CD4-positive, alpha-beta T cell treated with Interleukin-1 beta for 1 hour (primary cell): ENCODE measurements around the gene ARHGAP31.
"Not testable (repeated sequence)": the region's sequence is repeated elsewhere in the genome, so short reads cannot be mapped to it uniquely, and the experiment has no call there.

ENCODE experiments used
- DNase-seq, 2 donors: peaks; one replicate each; pipeline ENCODE4 v3.0.0-alpha.2; 2020 to 2022

Gene ARHGAP31, protein sequence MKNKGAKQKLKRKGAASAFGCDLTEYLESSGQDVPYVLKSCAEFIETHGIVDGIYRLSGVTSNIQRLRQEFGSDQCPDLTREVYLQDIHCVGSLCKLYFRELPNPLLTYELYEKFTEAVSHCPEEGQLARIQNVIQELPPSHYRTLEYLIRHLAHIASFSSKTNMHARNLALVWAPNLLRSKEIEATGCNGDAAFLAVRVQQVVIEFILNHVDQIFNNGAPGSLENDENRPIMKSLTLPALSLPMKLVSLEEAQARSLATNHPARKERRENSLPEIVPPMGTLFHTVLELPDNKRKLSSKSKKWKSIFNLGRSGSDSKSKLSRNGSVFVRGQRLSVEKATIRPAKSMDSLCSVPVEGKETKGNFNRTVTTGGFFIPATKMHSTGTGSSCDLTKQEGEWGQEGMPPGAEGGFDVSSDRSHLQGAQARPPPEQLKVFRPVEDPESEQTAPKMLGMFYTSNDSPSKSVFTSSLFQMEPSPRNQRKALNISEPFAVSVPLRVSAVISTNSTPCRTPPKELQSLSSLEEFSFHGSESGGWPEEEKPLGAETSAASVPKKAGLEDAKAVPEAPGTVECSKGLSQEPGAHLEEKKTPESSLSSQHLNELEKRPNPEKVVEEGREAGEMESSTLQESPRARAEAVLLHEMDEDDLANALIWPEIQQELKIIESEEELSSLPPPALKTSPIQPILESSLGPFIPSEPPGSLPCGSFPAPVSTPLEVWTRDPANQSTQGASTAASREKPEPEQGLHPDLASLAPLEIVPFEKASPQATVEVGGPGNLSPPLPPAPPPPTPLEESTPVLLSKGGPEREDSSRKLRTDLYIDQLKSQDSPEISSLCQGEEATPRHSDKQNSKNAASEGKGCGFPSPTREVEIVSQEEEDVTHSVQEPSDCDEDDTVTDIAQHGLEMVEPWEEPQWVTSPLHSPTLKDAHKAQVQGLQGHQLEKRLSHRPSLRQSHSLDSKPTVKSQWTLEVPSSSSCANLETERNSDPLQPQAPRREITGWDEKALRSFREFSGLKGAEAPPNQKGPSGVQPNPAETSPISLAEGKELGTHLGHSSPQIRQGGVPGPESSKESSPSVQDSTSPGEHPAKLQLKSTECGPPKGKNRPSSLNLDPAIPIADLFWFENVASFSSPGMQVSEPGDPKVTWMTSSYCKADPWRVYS (N-terminal part only)

DNA sequence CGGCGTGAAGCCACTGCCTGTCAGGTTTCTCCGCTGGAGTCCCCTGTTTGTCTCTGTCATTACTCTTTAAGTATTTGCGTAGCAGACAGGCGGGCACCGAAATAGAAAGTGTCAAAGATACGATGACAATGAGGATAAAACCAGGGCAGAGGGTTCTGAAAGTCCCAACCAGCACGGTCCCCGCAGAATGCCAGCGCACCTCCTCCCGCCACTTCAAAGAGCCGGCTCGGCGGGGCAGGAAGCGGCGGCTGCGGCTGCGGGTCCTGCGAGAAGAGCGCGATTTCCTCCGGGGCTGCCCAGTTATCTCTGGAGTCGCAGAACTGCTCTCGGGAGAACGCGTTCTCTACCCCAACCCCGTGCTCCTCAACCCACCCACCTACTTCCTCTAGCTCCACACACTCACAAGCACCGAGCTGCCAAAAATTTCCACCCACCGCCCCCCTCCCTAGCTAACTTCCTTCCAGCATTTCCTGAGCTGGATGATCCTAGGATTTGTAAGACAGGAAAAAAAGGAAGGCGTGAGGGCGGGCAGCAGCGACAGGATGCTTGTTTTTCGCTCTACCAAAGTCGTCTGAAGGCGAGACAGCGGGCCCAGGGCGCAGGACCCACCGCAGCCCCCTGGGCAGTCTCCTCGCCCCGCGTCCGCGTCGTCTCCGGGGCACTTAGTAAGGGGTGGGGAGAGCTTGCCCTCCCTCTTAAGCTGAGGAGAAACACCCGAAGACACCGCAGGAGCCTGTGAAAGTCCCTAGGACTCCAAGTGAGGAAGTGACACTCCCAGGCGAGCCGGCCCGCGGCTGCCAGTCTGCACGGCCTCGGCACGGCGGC lies at the start of gene ARHGAP31:
TSS of gene ARHGAP31 (plus strand) at position 513 of the 825 bp plus-strand sequence. CDS start 522 bp downstream, outside the sequence.
- DNase-seq, result peak; percentile 88 to 89

DNA sequence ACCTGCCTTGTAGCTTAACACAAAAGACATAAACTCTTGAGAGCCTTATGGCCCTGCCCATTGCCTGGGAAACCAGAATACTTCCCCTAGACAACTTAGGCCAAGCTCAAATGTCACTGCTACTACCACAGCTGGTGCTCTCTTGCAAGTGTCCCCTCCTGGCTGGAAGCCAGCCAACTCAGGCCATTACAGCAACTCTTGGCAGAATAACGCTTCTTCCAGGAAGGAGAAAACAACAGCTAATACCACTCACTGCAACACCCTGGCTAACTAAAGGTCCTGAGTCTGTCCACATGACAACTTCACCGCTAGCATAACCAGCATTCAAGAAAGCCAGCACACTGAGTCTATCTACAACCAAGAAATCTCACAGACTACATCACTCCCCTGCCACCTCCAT lies 48.4 kb upstream of the ARHGAP31 start:
- DNase-seq, result no peak

DNA sequence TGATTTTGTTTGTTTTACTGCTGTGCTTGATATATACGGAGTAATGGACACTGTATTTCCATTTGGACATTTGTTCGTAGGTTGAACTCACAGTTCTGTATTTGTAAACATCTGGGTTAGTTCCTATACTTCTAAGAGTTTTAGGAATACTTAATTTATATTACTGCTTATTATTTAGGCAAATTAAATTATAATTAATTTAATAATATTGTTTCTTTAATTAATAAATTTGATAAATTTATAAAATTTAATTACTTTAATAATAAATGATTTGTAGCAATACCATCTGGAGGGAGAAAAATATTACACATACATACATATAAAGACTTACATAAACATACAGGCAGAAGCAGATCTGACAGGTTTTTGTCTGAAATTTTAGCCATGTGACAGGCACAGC lies 39.0 kb upstream of the ARHGAP31 start:
- no peak for DNase-seq

DNA sequence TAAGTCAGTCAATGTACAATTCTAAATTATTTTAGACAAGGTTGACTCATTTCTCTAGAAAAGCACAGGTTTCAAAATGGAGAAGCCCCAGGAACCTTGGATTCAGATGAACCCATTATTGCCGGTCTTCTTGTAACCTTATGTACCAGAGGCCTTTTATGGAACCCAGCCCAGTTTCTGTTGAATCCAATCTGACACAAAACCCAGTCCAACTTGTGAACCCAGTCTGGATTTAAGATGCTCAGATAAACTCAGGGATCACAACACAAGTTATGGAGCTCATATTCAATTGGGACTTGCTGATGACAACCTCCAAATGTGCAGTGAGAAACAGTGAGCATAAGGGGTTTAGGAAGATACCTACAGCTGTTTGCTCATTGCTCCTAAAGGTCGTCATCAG lies 37.1 kb upstream of the ARHGAP31 start:
- DNase-seq, result no peak

DNA sequence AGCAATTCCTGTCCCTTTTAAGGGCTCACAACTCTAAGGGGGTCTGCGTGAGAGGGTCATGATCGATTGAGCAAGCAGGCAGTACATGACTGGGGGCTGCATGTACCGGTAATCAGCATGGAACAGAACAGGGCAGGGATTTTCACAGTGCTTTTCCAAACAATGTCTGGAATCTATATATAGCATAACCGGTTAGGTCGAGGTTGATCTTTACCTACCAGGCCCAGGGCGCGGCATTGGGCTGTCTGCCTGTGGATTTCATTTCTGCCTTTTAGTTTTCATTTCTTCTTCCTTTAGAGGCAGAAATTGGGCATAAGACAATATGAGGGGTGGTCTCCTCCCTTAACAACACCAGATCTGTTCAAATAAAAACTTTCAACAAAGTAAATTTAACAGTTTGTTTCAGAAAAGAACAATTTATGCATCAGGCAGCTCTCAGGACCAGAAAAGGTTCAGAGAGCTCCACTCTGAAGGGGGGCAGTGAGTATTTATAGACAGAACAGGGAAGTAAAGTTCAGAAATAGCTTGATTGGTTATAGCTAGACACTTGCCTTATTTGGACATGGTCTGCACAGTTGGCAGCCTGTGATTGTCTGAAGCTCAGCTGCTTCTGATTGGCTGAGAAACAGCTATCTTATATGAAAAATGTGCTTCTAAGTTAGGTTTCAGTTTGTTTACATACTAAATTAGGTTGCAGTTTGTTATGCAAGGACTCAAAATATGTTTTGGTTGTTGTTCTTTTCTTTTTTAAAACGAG lies 36.4 kb upstream of the ARHGAP31 start:
- no peak for DNase-seq

DNA sequence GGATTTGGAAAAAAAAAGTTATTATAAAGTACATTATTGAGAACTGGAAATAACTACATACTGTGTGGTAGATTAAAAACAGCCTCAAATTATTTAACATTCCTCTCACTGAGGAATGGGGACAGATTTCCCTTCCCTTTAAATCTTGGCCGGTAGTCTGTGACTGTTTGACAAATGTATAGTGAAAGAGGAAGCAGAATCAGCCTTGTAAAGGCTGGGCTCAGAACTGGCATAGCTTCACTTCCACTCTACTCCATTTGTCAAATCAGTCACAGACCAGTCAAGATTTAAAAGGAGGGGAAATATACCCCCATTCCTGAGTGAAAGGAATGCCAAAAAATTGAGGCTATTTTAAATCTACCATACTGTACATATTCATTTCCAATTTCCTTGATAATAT lies 35.3 kb upstream of the ARHGAP31 start:
- no peak for DNase-seq

DNA sequence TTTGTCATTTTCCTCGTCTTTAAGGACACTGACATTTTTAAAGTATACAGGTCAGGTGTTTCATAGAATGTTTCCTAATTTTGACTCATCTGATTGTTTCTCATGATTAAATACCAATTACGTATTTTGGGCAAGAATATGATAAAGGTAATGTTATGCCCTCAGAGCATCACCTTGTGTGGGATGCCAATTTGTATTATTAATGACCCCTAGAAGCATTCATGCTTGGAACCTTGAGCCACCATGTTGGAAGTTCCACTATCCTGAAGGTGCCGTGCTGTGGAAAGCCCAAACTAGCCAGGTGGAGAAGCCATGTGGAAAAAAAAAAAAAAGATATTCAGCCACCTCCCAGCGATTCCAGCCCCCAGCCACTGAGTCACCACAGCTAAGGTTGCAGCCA lies 34.4 kb upstream of the ARHGAP31 start:
- no peak for DNase-seq

DNA sequence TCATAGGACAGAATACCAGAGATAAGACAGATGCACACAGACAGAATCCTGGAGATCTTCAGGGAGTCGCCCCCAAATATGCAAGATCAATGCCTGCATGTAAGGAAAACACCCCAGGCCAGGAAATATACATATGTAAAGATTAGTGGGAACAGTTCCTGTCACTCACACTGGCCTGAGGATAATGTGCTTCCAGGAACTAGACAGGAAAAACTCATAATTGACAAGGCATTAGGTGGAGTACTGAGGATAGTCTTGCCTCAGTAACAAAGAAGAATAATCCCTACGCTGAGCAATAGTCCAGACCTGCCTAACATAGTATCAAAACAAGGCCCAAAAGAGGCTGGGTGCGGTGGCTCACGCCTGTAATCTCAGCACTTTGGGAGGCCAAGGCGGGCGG lies 33.1 kb upstream of the ARHGAP31 start:
- DNase-seq, result no peak

DNA sequence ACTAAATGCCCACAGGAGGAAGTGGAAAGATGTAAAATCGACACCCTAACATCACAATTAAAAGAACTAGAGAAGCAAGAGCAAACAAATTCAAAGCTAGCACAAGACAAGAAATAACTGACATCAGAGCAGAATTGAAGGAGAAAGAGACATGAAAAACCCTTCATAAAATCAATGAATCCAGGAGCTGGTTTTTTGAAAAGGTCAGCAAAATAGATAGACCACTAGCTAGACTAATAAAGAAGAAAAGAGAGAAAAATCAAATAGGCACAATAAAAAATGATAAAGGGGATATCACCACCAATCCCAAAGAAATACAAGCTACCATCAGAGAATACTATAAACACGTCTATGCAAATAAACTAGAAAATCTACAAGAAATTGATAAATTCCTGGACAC lies 24.0 kb upstream of the ARHGAP31 start:
- DNase-seq, result not testable (repeated sequence)

DNA sequence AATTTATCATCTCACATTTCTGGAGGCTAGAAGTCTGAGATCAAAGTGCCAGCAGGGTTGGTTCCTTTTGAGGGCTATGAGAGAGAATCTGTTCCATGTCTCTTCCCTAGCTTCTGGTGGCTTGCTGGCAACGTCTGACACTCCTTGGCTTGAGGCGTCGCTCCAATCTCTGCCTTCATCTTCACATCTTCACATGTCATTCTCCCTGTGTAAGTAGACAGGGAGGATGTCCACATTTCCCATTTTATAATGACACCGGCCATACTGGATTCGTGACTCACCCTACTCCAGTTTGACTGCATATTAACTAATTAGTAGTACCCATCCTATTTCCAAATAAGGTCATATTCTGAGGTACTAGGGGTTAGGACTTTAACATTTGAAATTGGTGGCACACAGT lies 17.5 kb upstream of the ARHGAP31 start:
- DNase-seq, result no peak

DNA sequence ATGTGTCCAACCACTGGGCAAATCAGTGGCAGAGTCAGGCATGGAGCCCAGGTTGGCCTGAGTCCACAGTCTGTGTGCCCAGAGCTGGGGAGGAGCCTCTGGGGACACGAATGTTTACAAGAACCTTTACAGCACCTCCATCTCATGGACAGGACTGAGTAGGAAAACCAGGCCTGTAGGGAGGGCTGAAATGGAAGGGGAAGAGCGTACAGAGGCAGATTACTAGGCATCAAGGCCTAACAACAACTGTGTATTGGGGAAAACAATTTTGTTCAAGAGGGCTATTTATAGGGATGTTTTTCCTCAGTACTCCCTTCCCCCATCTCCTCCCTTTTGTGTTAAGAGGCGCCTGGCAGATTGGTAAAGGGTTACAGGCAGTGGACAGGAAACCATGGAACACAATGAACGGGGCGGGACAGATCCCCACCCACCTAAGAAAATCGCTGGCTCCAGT lies 15.1 kb upstream of the ARHGAP31 start:
- no peak for DNase-seq

DNA sequence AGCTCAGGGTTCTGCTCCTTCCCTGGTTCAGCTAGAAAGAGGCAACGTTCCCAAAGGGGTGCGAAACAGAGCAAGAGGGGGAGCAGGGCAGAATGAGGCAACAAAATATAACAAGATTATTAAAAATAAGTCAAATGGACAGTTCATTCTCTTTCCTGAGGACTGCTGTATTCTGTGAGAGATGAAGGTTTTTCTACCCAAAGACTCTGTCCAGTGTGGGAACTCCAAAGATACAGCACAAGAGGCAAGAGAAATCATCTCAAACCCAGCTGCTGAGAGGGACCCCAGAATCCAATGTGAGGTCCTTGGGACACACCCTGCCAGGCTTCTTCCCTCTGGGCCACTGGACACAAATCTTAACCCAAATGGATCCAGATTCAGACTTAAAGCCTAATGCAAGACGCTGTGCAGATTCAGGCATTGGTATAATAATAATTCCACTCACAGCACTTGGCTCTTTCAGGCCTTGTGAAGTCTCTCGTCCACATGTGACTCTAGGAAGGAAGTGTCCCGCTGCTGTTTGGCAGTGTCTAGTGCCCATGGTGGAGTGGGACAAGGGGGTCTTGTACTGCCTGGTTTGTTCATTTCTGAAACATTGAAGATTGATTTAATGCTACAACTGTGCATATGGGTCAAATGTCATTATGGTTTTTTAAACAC lies 14.5 kb upstream of the ARHGAP31 start:
- no peak for DNase-seq

DNA sequence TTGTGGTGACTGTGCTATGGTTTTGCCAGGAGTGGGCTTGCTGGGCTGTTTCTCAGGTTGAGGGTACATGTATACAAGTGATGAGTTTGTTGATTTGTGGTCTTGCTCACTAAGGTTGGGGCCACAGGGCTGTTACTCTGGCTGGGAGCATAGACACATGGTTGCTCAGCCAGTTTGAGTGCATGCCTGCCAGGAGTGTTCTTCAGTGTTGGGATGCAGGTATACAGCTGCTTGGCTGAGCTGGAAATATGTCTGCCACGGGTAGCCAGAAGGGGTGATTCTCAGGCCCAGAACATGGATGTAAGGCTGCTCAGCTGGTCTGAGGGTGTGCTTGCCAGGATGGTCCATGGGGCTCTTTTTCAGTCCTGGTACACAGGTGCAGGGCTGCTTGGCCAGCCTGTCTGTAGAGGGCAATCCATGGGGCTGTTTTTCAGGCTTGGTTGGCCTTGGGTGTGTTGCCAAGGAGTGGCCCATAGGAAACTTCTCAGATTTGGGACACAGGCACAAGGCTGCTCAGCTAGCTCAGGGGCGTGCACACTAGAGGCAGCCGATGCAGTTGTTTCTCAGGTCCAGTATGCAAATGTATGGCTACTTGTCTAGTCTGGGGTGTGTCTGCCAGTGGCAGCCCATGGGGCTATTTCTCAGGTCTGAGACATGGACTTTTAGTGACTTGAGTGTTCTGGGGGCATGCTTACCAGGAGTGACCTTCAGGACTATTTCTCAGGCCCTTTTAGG lies 5.3 kb upstream of the ARHGAP31 start:
- no peak for DNase-seq

DNA sequence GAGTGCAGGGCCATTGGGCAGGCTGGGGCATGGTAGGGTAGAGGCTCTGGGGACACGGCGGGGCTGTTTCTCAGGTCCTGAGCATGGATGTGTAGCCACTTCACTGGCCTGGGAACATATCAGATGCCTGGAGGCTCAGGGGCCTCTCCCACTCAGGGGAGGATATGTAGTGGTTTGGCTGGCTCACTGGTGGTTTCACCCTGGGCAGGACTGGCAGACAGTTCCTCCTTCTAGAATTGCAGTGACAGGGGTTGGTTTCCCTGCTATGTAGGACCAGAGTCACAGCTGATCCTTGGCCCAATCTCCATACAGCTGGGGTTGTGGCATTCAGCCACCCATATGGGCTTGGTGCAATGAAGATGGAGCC lies 4.8 kb upstream of the ARHGAP31 start:
- peak in 1 of 2 donors; percentile 24 for DNase-seq

DNA sequence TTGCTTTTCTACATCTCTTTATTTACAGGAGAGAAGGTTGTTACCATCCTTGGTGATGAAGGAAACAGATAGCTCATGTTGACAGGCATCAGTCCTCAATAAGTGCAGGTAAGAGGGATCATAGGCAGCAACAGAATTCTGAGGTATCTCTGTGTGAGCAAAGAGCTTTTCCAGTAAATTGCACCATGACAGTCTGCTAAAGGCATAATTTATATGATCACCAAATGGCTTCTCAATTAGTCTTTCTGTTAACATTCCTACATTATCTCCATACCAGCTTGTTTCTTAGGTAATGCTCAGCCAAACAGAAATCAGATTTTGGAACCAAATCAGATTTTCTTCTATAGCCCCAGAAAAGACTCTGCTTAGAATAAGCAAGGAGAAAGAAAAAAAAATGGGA lies 3.6 kb upstream of the ARHGAP31 start:
- no peak for DNase-seq

DNA sequence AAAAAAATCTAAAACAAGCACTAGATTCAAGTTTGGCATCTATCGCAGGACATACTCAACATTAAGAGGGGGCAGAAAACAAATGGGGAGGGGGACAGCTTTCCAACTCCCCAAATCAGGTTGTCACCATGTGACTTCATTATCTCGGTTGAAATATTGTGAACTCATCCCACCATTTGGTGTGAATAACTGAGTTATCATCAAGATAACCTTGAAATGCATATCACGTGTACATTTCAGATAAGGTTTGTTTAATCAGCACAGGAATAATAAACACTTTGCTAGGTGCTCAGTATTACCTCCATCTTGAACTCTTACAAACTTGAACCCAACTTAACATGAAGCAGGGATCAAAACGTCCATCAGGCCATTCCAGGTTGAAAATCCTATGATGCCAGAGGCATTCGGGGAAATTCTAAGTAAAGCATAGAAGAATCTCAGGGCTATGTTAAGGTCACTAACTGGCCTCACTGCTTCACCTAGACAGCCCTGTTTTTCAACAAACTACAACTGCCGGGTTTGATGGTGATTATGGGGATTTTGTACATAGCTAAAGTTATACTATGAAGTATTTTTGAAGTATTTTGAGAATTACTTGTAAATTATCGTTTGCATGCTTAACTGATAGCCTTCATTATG lies 3.0 kb upstream of the ARHGAP31 start:
- DNase-seq, result no peak

DNA sequence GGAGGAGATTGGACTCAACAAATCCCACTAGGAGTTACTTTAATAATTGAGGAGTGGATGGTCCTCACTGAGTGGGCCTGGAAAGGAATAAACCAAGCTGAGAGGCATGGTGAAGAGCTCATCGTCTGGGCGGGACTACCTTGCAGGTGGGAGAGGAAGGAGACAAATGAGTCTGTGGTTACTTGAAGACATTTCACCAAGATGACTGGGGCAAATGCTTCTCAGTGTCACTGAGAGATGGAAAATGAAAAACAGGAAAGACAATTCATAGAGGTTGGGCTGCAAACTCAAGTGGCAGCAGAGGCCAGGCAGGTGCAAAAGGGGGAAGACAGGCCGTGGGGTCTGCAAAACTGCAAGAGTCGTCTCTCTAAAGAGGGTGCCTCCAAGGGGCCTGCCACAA lies 1.5 kb upstream of the ARHGAP31 start:
- DNase-seq, result no peak

DNA sequence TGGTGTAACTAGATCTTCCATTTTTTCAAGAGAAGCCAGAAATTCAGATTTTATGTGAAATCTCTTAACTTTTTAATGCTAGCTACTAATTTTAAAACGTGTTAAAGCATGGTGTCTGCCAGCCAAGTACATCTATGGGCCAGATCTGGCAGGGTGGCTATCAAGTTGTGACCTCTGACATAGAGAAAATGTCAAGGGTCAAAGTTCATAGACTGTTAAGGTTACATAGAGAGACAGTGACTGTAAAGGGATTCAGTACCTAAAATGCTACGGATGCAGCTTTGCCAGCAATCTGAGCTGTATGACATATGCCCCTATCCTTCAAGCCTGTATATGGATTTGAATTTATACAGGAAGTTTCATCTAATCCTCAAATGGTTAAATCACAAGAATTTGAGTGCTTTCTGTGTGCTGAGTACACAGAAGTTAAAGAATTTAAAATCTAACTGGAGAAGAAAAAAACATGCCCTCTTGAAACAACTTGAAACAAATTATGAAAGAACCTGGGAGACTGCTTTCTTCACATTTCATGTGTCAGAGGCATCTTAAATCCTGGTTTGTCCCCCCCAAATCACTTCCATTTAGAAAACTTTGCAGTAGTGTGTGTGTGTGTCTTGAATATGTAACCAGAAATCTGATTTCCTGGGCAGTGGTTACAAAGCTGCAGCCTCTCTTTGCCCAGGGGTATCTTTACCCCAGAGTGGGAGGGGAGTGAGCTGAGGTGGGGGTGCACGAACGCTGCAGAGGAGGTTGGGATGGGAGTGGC lies 895 bp upstream of the ARHGAP31 start:
- no peak for DNase-seq
